ENCODE results near the gene NCL.
"Not testable (repeated sequence)": the region's sequence is repeated elsewhere in the genome, so short reads cannot be mapped to it uniquely, and the experiment has no call there.

The NCL gene

DNA sequence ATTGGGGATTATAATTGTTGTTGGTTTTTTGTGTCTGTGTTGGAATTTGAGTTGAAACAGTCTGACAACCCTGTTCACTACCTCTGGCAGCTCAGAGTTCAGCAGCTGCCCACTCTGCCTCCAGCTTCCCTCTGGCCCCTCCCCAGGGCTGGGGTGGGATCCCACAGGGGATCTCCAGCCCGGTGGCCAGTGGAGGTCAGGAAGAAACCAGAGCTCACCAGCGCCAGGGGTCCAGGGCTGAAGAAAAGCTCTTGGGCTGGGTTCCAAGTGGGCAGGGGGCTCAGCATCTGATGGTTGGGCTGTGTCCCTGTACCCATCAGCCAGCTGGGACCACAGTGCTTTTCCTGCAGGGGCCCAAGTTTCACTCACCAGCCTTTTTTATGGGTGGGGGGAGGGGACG is 16.5 kb upstream of the NCL start:
- DNase-seq (ENCODE audit: low spot score in 2 of 2) (no peak), ATAC-seq (ENCODE audit: low read depth) (no peak)
- Mint-ChIP-seq H3K27me3 (no peaks in the 10 kb centered on the region), H3K4me3 (no peak overlapping the region), H3K36me3 (no peaks in the 10 kb centered on the region), H3K27ac (no peak overlapping the region), H3K4me1 (peaks cover 3% of the 10 kb centered on the region), H3K9me3 (no peaks in the 10 kb centered on the region)

DNA sequence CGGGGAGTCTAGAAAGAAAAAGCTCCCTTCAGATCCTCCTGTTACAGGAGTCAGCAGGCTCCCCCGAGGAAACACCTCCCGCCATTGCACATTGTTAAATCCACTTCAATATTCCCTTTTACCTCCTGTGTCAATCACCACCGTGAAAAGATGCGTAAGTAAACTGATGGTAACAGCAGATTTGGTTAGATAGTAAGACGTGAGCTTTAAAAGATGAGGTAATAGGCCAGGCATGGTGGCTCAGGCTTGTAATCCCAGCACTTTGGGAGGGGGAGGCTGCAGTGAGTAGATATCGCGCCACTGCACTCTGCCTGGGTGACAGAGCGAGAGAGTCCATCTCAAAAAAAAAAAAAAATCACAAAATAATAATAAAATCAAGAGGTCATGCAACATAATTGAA is 15.2 kb upstream of the NCL start:
- ATAC-seq (ENCODE audit: low read depth) = no peak
- Mint-ChIP-seq H3K36me3 (no peaks in the 10 kb centered on the region), H3K4me3 (no peak overlapping the region), H3K27ac (no peak overlapping the region), H3K4me1 (peaks cover 3% of the 10 kb centered on the region), H3K9me3 (no peaks in the 10 kb centered on the region), H3K27me3 (no peaks in the 10 kb centered on the region)
- no peak for DNase-seq (ENCODE audit: low spot score in 2 of 2)

DNA sequence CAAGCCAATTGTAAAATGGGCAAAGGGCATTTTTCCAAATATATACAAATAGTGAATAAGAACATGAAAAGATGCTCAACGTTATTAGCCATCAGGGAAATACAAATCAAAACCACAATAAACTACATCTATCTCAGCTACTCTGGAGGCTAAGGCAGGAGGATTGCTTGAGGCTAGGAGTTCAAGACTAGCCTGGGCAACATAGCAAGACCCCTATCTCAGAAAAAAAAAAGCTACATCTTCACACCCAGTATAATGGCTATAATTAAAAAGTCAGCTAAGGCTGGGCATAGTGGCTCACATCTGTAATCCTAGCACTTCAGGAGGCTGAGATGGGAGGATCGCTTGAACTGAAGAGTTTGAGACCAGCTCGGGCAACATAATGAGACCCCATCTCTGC is 12.6 kb upstream of the NCL start:
- ATAC-seq (ENCODE audit: low read depth) (no peak), DNase-seq (ENCODE audit: low spot score in 2 of 2) (no peak)
- Mint-ChIP-seq H3K36me3 (peaks cover 3% of the 10 kb centered on the region), H3K27ac (no peak overlapping the region), H3K9me3 (peaks cover 2% of the 10 kb centered on the region), H3K27me3 (peaks cover 3% of the 10 kb centered on the region), H3K4me3 (no peak overlapping the region), H3K4me1 (peaks cover 3% of the 10 kb centered on the region)

DNA sequence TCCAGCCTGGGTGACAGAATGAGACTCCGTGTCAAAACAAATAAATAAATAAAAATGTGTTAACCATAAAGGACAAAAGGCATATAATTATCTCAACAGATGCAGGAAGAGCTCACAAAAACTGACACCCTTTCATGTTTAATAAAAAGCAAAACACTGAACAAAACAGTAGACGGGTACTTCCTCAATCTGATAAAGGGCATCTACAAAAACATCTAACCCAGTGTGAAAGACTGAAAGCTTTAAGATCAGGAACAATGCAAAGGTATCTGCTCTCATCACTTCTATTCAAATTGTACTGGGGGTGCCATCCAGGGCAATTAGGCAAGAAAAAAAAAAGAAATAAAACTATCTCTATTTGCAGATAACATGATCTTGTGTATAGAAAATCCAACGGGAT is 11.7 kb upstream of the NCL start:
- no peak overlapping the region for H3K4me3 Mint-ChIP-seq
- no peak for DNase-seq (ENCODE audit: low spot score in 2 of 2)

DNA sequence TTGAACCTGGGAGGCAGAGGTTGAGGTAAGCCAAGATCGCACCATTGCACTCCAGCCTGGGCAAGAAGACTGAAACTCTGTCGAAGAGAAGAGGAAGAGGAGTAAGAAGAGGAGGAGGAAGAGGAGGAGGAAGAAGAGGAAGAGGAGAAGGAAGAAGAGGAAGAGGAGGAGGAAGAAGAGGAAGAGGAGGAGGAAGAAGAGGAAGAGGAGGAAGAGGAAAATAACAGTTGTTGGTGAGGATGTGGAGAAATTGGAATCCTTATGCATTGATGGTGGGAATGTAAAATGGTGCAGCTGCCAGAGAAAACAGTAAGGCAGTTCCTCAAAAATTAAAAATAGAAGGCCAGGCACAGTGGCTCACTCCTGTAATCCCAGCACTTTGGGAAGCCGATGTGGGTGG is 8.5 kb upstream of the NCL start:
- no peak overlapping the region for H3K27ac Mint-ChIP-seq
- ATAC-seq (ENCODE audit: low read depth) (no peak), DNase-seq (ENCODE audit: low spot score in 2 of 2) (no peak)
- H3K4me1 Mint-ChIP-seq = peaks cover 3% of the 10 kb centered on the region
- H3K36me3 Mint-ChIP-seq = peaks cover 3% of the 10 kb centered on the region
- no peak overlapping the region for H3K4me3 Mint-ChIP-seq
- peaks cover 2% of the 10 kb centered on the region for H3K9me3 Mint-ChIP-seq
- peaks cover 3% of the 10 kb centered on the region for H3K27me3 Mint-ChIP-seq

More for the DNA sequence above, 11.7 kb upstream of the NCL start:
- Mint-ChIP-seq H3K27me3 (peaks cover 3% of the 10 kb centered on the region), H3K9me3 (peaks cover 2% of the 10 kb centered on the region), H3K36me3 (peaks cover 3% of the 10 kb centered on the region), H3K27ac (no peak overlapping the region), H3K4me1 (peaks cover 3% of the 10 kb centered on the region)
- ATAC-seq (ENCODE audit: low read depth) = no peak

DNA sequence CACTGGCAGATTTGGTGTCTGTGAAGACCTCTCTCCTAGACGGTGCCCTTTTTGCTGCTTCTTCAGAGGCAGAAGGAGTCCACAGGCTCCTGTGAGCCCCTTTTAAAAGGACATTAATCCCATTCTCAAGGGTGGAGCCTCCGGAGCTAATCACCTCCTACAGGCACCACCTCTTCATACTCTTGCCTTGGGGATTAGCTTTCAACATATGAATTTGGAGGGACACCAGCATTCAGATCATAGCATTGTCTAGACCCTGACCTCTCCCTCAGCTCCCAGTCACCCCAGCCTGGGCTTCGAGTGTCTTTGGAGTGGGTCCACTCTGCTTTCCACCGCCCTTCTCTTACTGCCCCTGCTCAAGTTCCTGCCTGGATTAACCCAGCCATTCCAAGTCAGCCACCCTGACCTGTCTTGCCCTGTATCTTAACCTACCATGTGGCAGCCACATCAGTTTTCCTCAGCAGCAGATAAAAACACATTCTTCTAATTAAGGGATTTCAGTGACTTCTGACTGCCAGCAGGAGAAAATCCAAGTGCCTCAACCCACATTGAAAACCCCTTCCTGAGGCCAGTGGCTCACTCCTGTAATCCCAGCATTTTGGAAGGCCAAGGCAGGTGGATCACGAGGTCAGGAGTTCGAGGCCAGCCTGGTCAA is 6.1 kb upstream of the NCL start:
- H3K9me3 Mint-ChIP-seq = peaks cover 2% of the 10 kb centered on the region

DNA sequence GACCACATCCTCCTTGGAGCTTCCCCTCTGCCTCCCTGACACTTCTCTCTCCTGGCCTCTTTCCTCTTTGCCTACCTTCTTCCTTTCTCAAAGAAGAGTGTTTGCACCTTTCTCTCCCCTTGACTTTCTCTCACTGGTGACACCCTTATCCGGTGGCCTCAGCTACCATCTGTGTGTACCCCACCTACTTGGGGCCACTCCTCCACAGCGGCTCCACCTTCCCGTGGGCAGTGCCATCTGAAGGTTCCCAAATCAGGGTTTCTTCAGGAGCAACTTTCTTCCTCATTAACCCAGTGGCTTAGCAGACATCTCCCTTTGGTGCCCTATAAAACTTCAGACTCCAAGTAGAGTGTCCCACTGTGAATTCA is 5.3 kb upstream of the NCL start:
- peaks cover 2% of the 10 kb centered on the region for H3K9me3 Mint-ChIP-seq
- H3K4me3 Mint-ChIP-seq = no peak overlapping the region
- ATAC-seq (ENCODE audit: low read depth) (no peak), DNase-seq (ENCODE audit: low spot score in 2 of 2) (no peak)
- peaks cover 3% of the 10 kb centered on the region for H3K4me1 Mint-ChIP-seq
- H3K36me3 Mint-ChIP-seq = peaks cover 3% of the 10 kb centered on the region
- no peak overlapping the region for H3K27ac Mint-ChIP-seq
- peaks cover 3% of the 10 kb centered on the region for H3K27me3 Mint-ChIP-seq

More for the DNA sequence above, 6.1 kb upstream of the NCL start:
- Mint-ChIP-seq H3K4me3 (no peak overlapping the region), H3K27ac (no peak overlapping the region), H3K4me1 (peaks cover 3% of the 10 kb centered on the region), H3K27me3 (peaks cover 3% of the 10 kb centered on the region), H3K36me3 (peaks cover 3% of the 10 kb centered on the region)
- no peak for DNase-seq (ENCODE audit: low spot score in 2 of 2)
- no peak for ATAC-seq (ENCODE audit: low read depth)

DNA sequence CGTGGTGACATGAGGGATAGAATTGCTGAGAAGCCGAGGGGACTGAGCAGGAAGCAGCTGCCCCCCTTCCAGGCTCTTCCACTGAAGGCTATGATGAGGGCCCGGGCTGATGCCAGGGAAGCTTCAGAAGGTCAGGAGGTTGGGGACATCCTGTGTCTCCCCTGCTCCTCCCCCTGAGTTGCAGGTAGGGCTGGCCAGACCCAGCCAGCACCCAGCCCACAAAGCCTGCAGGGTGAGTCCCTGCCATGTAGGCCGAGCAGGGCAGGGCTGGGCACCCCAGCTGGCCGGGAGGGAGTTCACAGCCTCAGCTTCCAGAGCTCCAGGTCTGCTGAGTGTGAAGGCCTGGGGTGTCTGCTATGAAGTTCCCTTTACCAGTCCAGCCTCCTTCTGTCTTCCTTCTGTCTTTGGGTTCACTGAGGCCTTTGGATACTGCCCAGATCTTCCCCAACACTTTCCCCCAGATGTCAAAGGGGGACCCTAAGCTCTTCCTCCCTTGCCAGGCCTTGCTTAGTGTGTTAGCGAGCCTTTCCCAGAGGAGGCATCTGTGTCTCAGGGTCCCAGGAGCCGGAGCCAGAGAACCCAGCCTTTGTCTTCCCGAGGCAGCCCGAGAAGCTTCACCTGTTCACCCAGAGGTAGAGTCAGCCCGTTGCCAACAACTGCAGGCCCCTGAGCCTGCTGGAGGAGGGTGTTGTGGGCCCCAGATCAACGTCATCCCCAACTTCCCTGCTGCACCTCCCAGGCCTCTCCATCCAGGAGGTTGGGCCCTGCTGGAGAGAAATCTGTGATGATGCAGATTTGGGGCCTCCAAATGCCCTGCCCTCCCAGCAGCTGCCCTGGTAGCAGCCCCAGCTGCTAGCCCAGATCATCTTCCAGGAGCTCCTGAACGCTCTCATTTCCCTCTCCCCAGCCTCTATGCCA is 3.6 kb upstream of the NCL start:
- Mint-ChIP-seq H3K4me1 (peaks cover 13% of the 10 kb centered on the region), H3K36me3 (peaks cover 10% of the 10 kb centered on the region), H3K27me3 (peaks cover 3% of the 10 kb centered on the region), H3K27ac (no peak overlapping the region), H3K9me3 (peaks cover 2% of the 10 kb centered on the region), H3K4me3 (no peak overlapping the region)
- DNase-seq (ENCODE audit: low spot score in 2 of 2) (no peak), ATAC-seq (ENCODE audit: low read depth) (no peak)

DNA sequence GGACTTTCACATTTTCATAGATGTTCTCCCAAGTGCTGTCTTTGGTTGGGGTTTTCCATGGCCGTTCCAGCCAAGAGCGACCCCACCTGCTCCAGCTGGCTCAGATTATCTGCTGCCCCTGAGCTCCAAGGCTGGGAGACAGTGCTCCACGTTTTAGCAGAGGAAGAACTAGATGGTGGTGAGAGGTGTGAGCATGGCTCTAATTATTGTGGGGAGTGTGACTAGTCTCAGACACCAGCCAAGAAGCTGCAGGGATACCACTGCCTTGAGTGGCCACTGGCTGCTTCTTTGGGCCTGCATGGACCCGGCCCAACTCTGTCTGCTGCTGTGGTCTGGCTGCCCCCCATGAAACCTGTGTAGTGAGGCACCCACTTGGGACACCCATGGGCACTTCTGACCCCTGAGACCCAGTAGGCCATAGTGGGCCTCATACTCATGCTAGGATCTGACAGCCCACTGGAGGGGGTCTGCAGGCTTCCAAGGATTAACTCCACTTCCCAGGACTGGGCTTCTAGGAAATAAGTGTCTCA is 2.8 kb upstream of the NCL start:
- no peak for DNase-seq (ENCODE audit: low spot score in 2 of 2)
- Mint-ChIP-seq H3K27me3 (no peaks in the 10 kb centered on the region), H3K36me3 (peaks cover 11% of the 10 kb centered on the region), H3K9me3 (no peaks in the 10 kb centered on the region), H3K27ac (no peak overlapping the region), H3K4me1 (peaks cover 15% of the 10 kb centered on the region), H3K4me3 (no peak overlapping the region)
- no peak for ATAC-seq (ENCODE audit: low read depth)

DNA sequence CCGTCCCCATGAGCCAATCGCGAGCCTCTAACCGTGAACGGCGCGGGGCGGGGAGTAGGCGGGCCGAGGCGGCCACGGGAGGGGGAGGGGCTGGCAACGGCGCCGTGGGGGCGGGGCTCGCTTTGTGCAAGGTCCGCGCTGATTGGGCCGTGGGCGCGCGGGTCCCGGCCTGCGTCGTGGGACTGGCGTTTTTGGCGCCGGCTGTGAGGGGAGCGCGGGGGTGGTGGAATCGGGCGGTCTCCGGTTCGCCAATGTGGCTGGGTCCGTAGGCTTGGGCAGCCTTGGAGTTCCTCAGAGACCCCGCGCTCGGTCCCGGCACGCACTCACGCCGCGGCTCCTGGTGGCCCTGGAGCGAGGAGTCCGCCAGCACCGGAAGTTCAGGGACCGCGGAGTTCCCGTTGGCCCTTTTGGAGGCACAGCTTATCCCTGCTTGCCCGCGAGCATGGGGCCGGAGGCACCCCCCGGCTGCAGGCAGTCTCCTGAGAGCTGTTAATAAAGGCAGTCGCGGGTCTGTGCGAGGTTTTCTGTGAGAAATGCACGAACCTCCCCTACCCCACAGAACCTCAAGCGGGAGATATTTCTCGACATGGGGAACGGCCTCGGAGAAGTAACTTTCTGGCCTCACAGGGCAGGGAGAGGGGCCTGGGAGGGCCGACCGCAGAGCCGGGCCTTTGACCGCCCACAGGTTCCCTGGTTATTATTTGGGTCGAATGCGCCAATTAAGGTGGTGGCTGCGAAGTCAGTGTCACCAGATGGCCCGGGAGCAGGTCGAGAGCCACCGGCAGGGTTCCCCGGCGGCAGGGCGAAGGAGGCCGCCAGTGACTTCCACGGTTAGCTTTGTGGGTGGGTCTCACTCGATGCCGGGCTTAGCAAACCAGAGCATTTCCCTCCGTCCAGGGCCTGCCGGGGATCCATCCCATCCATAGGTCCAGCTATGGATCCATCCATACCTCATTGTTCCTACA is 574 bp upstream of the NCL start:
- DNase-seq (ENCODE audit: low spot score in 2 of 2) = no peak
- no peaks in the 10 kb centered on the region for H3K9me3 Mint-ChIP-seq
- H3K36me3 Mint-ChIP-seq = peaks cover 27% of the 10 kb centered on the region
- peak overlapping the region; percentile 97 for H3K4me3 Mint-ChIP-seq
- ATAC-seq (ENCODE audit: low read depth) = peak; percentile 3
- H3K4me1 Mint-ChIP-seq = peaks cover 29% of the 10 kb centered on the region
- H3K27me3 Mint-ChIP-seq = no peaks in the 10 kb centered on the region
- peak overlapping the region; percentile 99 for H3K27ac Mint-ChIP-seq

DNA sequence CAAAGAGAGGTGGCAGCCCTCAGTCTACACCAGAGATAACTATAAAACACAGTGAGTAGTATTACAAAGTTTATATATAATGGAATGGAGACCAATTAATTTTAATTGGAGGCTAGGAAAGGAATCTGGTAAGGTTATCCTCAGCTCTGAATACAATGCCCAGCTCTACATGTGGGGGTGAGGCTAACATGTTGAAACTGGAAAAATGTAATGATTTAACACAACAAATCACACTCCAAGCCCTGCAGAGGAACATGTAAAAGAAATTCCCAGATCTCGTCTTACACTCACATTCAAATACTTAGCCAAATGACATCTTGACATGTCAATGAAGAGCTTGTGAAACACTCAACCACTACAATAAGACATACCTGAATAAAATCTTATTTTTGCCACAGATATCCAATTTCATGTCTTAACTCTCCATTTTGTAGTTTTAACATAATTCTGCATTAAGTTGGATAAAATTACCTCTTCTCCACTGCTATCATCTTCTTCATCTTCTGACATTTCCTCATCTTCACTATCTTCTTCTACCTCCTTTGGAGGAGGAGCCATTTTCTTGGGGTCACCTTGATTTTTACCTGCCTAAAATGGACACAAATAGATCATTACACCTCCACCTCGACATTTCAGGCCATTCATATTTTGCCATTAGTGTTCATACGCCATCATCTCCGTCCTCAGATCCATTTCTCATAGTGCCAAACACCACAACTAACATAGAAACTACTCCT is 1.4 kb downstream of the NCL start:
- DNase-seq (ENCODE audit: low spot score in 2 of 2) (no peak), ATAC-seq (ENCODE audit: low read depth) (no peak)
- H3K27me3 Mint-ChIP-seq = no peaks in the 10 kb centered on the region
- no peaks in the 10 kb centered on the region for H3K9me3 Mint-ChIP-seq
- peak overlapping the region; percentile 99 for H3K27ac Mint-ChIP-seq
- peaks cover 29% of the 10 kb centered on the region for H3K4me1 Mint-ChIP-seq
- peak overlapping the region; percentile 97 for H3K4me3 Mint-ChIP-seq
- peaks cover 37% of the 10 kb centered on the region for H3K36me3 Mint-ChIP-seq

DNA sequence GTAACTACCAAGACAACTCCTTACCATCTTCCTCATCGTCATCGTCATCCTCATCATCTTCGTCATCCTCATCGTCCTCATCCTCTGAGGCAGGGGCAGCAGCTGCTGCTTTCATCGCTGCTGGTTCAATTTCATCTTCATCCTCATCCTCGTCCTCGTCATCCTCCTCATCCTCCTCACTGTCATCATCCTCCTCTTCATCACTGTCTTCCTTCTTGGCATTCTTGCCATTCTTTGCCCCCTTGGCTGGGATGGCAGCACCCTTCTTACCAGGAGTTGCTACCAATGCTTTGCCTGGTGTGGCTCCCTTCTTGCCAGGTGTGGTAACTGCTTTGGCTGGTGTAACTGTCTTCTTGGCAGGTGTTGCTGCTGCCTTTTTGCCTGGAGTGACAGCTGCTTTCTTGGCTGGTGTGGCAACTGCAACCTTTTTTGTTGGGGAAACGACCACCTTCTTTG is 2.7 kb downstream of the NCL start:
- Mint-ChIP-seq H3K27ac (peak overlapping the region; percentile 86), H3K4me1 (peaks cover 29% of the 10 kb centered on the region)

DNA sequence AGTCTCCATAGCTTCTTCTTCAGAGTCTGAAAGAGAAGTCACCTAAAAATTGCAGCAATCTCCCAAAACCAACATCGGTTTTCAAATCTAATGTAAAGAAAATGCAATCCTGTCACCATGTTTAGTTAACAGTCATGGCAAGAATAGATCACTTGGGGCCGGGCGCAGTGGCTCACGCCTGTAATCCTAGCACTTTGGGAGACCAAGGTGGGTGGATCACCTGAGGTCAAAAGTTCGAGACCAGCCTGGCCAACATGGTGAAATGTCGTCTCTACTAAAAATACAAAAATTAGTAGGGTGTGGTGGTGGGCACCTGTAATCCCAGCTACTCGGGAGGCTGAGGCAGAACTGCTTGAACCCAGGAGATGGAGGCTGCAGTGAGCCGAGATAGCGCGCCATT is 3.4 kb downstream of the NCL start:
- peaks cover 29% of the 10 kb centered on the region for H3K4me1 Mint-ChIP-seq
- peak overlapping the region; percentile 82 for H3K27ac Mint-ChIP-seq
- H3K4me3 Mint-ChIP-seq; DNase-seq (ENCODE audit: low spot score in 2 of 2); H3K27me3 Mint-ChIP-seq; H3K9me3 Mint-ChIP-seq; ATAC-seq (ENCODE audit: low read depth): not testable (repeated sequence)
- peaks cover 45% of the 10 kb centered on the region for H3K36me3 Mint-ChIP-seq

More for the DNA sequence above, 2.7 kb downstream of the NCL start:
- H3K27me3 Mint-ChIP-seq = no peaks in the 10 kb centered on the region
- DNase-seq (ENCODE audit: low spot score in 2 of 2) = no peak
- H3K9me3 Mint-ChIP-seq = no peaks in the 10 kb centered on the region
- H3K4me3 Mint-ChIP-seq = peak overlapping the region; percentile 15
- peaks cover 43% of the 10 kb centered on the region for H3K36me3 Mint-ChIP-seq
- no peak for ATAC-seq (ENCODE audit: low read depth)
